A673 (cell line): Measurements from ENCODE around the gene WNT11.

ENCODE experiments used
- EZH2 ChIP-seq: fragments of 200-600 bp; sonication (generic); IDR thresholded peaks from 2 replicates; pipeline ENCODE4 v1.6.1; 2017; ENCODE audit warnings: borderline replicate concordance, low read depth, mild to moderate bottlenecking, mixed read lengths, antibody characterized with exemption, low read length; ENCODE audit not compliant: poor library complexity, severe bottlenecking
- TF ChIP-seq, protein P1 (sequence below): fragments of 300-800, 200-600 bp; sonication (generic); conservative IDR thresholded peaks from 2 replicates; pipeline ENCODE4 v1.5.1; 2017; ENCODE audit warnings: low read depth, mild to moderate bottlenecking, antibody characterized with exemption, low read length, moderate library complexity, mixed read lengths

DNA sequence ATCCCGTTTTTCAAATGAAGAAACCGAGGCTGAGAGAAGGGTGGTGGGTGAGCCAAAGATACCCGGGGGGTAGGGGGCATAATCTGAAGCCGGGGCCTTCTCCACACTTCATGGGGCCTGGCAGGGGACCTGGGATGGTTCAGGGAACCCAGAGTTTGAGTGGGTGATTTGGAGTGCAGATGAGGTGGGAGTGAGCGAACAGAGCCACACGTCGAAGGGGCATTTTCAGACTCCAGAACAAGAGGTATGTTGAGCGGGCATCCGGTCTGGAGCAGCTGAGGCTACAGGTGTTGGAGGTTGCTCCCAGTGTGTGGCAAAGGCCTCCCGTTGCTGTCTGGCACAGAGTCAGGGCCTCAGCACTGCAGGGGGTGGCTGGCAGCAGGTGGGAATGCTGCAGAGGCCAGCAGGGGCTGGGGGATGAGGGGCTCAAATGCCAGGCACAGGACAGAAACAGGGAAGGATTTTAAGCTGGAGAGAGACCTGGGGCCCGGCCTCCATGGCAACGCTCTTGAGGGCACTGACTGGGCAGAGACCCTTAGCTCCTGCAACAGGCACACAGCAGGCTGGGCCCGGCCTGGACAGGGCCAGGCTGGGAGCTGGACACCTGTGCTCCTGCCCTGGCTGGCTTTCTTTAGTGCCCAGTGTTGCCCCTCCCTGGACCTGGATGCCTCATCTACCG is 46.2 kb downstream of the WNT11 start:
- TF ChIP-seq, protein P1, sequence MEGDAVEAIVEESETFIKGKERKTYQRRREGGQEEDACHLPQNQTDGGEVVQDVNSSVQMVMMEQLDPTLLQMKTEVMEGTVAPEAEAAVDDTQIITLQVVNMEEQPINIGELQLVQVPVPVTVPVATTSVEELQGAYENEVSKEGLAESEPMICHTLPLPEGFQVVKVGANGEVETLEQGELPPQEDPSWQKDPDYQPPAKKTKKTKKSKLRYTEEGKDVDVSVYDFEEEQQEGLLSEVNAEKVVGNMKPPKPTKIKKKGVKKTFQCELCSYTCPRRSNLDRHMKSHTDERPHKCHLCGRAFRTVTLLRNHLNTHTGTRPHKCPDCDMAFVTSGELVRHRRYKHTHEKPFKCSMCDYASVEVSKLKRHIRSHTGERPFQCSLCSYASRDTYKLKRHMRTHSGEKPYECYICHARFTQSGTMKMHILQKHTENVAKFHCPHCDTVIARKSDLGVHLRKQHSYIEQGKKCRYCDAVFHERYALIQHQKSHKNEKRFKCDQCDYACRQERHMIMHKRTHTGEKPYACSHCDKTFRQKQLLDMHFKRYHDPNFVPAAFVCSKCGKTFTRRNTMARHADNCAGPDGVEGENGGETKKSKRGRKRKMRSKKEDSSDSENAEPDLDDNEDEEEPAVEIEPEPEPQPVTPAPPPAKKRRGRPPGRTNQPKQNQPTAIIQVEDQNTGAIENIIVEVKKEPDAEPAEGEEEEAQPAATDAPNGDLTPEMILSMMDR, result no peak
- no peak for TF ChIP-seq EZH2
